HCT116 (cell line): ENCODE measurements around the gene ZNF488.

ENCODE experiments used
- EZH2phosphoT487 ChIP-seq: fragments of 200-600 bp; IDR thresholded peaks from 2 replicates; pipeline ENCODE4 v1.6.1; 2018; ENCODE audit warnings: antibody characterized with exemption, borderline replicate concordance
- MAX ChIP-seq: IDR thresholded peaks from 2 replicates; pipeline ENCODE4 v1.6.1; 2012

- TF ChIP-seq EZH2phosphoT487 (no peak), MAX (no peak)
These were observed 68.0 kb downstream of the ZNF488 start for GRCh38 chr10:47316131-47316530.
